HG02943 (cell line): ENCODE results near the gene LMO4.

Experiments
- ATAC-seq: cut with Tn5 transposase; IDR thresholded peaks from one replicate; pipeline ENCODE4 v1.9.1; 2021; ENCODE audit warnings: mild to moderate bottlenecking, low read depth, moderate library complexity; ENCODE audit not compliant: unreplicated experiment

The LMO4 gene

DNA sequence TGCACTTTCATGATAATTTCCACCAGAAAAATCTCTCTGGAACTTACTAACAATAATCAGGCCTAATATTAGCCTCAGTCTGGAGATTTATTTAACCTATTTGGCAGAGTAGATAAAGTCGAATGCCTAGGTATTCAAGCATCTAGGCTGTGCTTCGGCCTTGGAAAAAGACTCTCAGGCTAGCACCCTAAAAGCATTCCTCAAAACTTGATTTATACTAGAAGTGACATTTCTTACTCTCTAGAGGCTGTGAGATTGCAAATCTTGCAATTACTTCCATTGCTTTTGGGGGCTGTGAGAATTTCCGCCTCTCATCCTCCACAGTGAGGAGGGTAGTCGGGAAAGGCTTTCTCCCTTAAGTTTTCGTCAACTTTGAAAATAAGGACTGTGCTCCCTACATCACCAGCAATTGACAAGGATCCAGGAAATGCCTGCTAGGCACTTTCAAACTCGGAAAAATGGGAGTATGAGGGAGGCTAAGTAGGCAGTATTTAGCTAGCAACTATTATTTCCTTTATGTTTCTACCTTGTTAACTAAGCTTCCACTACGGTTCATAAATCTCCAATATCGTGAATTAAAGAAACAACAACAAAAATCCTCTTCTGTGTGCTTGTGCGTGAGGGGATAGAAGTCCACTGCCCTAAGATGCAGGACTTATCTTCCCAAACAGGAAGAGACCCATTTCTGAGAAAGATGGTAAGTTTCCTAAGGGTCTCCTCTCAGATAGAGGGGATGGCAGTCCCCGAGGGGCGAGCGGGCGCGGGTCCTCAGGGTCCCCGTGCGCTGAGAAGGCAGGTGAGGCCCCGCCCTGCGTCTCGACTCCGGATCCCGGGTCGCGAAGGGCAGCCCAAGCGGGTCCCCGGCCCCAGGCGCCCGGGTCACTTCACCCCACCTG is 1.1 kb upstream of the LMO4 start:
- no peak for ATAC-seq

DNA sequence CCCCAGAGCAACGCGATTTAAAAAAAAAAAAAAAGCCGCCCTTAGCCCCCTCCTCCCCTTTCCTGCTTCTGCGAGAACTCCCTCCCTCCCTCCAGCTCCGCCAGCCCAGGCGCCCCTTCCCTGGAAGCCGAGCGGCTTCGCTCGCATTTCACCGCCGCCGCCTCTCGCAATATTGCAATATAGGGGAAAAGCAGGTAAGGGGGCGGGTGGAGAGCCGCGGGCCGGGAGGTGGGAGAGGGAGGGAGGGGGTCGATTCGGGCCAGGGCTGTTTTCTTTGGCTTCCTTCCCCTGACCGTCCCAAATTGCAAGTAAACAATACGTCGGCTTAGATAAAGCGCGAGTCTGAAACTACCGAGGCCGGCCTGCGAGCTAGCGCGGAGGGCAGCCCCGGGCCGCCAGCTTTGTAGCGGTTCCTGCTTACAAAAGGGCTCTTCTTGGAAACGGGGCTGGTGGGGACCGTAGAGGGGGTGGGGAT is 408 bp downstream of the LMO4 start:
- ATAC-seq, result peak; percentile 0

DNA sequence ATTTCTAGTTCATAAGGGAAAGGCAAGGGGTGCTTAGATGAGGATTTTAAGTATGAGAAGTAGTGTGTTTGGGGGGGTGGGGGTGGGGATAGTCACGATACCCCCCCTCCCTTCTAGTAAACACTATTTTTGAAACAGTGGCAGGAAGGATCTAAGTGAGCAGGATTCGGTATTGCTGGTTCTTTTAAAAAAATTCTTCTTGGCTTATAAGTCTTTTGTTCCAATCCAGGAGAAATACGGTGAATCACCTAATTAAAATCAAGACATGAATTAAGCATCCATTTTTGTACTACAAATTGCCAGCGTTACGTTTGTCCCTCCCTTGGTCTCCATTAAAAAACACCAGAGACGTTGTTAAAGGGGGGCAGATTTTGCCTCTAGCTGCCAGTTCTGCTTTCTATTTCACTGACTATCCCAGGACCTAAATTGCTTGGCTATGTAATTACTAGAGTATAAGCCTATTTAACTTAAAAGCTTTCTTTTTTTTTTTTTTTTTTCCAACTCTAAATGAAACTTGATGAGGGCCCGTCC is 911 bp downstream of the LMO4 start:
- ATAC-seq, result no peak

DNA sequence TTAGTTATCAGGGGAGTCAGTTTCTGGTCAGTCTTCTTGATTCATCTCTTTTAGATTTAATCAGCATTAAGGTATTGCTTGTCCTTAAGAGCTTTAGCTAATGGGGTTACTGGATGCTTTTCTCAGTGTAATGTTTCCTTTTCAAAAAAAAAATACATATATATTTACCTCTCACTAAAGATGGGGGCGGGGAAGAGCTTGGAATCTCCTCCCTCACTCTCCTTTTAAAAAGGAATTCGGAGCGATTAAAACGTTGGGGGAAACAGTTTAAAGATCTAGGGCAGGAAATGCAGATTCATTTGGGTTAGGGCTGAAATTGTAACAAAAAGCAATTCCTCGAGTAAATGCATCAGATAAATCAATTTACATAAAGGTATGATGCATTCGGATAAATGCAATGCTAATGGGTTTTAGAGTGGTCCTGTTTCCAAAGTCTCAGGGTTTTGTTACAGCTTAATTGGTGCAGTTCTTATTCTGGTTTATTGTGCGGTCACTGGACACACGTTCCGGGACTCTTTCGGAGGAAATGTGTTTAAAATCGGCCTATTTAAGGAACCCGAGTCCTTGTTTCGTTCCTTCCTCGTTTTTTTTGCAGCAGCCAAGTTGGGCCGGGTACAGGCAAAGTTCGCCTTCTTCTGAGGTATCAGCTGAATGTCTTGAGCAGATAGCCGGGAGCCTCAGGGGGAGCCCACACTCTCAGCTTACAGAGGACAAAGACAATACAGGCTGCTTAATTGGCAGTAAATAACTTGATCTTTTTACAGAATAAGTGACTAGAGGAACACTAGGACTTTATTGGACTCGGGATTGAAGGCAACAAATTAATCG is 1.6 kb downstream of the LMO4 start:
- ATAC-seq, result no peak

DNA sequence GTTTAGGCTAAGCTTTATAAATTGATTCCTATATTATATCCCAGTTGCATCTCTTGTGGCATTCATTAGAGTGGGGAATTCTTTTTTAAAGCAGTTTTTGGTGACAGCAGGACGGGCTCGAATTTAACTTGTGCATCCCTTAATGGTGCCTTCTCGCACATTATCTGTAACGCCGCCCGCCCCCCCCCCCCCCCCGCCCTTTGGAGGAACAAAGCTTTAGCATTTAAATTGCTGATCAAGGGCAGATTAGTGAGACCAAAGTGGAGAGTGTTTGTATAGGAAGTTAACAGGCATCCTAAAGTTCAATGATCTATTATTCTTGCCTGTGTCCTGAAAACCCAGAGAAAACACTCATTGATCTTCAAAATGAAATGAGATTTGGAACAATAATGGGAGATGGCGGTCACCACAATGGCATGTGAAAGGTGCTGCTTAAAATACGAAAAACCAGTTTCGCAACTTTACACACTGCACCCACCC is 2.2 kb downstream of the LMO4 start:
- ATAC-seq, result no peak

DNA sequence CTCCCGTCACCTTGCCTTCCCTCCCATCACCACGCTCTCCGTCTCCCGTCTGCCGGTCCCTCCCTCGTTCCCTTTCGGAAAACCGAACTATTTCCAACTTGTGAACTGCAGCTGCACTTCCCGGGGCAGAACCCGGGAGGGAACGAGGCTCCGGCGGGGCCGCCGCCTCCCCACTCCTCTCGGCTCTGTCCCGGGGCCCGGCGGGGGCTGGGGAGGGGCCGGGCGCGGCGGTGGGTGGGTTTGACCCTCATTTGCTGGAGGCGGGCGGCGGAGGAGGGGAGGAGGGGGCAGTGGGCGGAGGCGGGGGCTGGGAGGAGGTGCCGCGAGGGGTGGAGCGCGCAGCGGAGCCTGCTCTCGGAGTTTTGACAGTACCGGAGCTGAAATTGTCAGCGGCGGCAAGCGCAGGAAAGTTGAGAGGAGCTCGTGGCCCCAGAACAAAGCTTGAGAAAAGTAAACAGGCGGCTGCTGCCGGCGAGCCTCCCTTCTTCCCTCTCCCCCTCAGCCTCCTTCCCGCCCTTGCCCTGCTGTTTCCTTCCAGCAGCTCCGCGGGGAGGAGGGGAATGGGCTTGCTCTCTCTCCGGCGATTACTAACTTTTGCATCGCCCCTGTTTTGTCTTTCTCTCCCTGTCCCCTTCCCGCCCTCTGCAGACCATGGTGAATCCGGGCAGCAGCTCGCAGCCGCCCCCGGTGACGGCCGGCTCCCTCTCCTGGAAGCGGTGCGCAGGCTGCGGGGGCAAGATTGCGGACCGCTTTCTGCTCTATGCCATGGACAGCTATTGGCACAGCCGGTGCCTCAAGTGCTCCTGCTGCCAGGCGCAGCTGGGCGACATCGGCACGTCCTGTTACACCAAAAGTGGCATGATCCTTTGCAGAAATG is 2.9 kb downstream of the LMO4 start:
- no peak for ATAC-seq

DNA sequence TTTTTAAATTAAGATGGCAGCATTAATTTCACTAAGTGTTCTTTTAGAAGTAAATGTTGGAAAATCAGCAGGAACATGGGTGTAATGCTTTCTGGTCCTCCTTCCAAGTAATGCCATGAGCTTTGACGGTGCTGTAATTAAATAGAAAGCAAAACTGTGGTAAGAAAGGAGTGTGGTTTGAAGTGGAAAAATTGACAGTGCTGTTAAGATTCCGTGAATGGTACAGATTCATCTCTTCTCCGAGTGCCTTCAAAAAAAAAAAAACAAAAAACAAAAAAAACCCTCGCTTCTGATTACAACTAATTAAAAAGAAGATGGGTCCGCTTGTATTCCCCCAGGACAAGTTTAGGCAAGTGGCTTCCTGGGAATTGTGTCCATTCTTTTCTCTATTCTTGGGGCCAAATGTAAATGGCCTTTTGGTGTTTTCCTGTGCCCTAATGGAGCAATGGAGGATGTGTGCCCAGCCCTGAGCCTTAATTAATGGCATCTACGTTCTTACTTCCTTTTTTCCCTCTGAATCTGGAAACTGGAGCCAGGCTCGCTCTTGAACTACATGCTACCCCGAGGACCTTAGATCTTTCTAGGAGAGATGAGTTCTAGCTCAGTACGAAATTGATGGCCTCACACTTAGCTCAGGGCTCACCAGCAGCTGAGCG is 5.1 kb downstream of the LMO4 start:
- no peak for ATAC-seq

DNA sequence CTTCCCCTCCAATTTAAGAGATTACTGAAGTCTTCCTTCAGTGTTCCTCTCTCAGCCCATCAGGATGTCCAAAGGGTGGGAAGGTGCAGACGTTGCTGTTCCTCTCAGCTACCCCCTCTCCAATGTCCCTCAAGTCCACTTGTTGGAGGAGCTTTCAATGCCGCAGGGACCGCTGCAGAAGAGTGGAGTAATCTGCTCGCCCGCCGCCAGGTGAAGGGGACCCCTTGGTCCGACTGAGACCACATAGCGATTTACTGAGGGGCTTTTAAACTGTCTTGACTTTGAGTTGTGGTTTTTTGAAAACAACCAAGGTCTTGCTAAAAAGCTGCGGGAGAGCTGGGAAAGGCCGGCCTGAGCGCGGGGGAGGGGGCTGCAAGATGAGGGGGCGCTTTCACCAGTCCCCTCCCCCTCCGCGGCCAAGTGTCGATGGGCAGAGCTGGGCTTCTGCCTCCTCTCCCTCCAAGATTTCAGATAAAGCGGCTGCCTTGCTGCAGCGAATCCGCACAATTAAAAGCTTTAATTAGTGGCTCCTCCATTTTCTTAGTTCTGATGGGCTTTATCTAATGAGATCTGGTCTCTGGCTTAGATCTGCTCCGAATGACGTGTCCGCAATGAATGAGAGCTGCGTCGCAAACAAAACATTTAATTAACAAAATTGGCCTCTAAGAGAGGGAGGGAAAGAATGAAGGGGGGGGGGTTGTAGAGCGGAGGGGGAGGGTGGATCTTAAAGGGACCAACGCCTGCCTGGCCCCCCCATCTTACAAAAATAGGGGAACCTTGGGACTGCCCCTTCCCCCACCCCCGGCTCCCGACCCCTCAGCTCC is 5.9 kb downstream of the LMO4 start:
- peak; percentile 5 for ATAC-seq

DNA sequence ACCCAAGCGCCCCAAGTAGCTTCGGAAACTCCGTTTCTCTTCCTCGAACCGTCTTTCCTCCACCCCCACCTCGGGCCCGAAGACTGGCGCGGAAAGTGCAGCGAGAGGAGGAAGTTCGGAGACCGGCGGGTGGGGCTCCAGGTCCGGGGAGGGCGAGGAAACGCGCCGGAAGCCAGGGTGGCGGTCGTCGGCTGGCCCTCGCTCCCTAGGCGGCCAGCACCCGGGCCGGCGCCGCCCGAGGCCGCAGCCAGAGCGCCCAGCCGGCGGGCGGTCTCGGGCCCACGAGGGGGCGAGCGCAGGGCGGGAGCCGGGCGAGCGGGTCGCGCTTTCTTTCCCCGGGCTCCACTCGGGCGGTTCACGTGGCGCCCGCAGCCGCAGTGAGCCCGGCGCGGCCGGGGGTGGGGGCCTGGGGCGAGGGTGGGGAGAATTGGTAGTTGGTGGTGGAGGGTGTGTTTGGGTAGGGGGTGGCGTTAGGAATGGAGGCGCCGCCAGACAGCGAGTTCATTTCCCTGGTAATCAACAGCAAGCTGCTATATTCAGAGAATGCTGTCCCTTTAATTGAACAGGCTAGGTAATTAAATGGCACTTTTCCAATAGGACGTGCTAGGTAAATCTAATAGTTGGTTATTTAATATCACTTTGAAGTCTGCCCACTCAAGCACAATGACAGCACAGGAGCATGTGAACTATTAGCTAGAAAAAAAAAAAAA is 6.7 kb downstream of the LMO4 start:
- ATAC-seq, result peak; percentile 46

DNA sequence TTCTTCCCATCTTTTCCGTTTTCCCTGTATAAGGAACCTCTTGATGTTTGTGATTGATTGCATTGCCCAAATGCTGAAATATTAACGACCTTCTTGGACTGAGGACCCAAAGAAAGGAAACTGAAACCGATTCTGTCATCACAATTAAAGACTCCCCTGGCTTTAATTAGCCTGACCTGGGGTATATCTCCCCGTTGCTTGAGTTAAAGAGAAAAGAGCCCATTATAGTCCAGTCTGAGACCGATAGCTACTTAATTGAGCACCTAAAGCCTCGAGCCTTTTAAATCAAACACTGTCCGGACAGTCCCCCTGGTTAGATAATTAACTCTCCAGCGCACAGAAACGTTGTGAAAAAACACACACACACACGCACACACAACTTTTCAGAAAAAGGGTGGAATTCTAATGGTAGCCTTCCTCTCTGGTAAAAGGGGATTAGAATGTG is 8.0 kb downstream of the LMO4 start:
- ATAC-seq, result no peak

DNA sequence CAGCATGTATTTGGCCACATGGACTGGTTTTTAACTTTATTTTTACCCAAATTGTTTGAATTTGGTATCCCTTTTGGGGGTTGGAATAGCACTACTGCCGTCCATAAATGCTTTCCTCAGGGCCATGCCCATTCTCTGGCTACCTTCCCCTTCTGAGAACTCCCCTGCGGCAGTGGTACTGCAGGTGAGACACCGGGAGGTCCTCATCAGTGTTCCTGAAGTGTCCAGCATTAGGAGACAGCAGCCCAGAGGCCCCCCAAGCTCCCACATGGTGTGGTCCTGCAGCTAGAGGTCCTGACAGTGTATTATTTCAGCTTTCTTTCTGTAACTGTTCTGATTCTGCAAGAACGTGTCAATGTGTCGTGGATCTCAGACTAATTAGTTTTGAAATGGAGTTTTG is 8.9 kb downstream of the LMO4 start:
- ATAC-seq, result no peak

DNA sequence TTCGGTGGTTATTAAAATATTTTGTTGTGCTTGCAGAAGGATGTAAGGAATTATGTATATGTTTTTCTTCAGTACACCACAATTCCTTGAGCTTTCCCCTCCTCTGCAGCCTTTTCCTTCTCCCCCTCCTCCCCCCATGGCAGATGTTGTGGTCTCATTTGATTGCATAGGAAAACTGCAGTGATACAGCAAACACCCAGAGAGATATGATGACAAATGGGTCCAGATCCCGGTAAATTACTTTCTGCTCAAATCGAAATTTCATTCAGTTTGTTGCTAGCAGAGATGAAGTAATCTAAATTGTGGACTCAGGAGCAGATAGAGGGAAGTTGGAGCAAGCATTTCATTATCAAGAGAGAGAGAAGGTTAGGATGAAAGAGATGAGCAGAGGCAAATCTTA is 9.9 kb downstream of the LMO4 start:
- ATAC-seq, result no peak

DNA sequence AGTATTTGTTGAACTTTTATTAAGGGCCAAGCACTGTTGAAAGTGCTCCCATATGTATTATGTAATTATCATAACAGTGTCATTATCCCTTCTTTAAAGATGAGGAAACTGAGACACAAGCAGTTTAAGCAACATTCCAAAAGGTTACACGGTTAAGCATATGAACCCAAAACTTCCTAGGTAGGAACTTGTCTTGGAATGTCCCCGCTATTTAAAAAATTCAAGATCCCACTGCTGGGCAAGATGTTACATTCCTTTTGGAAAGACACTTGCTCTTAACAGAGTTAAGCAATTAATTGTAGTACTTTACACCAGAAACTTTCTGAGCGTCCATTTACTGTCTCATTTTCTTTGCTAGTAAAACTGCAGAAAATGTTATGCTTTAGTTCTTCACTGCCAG is 15.6 kb downstream of the LMO4 start:
- no peak for ATAC-seq

DNA sequence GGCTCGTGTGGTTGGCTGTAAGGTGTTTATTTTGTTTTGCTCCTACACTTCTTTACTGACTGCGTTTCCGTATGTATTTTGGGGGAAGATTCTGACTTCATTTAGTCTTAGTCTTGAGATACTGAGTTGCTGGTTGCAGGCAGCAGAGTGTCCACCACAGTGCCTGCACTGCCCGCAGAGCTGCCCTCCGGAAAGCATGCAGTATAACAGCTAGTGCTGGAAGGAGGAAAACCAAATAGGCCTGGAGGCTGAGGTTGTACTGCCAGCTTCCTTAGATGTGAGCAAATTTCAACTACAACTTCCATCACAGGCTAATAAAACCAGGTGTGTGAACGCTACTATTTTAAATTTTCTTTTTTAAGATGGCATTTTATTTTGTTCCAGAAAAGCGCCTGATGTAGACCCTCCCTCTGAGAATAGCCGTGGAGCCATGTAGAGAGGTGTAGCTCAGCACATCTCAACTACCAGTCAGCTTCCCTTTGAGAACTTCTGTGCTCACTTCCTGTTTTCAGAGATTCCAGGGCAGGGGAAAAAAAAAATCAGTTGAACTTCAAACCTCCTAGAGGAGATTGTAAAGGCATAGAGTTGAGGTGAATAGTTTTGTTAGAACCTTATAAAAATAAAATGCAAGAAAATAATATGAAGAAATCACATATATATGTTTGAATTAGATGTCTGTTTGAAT is 17.6 kb downstream of the LMO4 start:
- no peak for ATAC-seq

DNA sequence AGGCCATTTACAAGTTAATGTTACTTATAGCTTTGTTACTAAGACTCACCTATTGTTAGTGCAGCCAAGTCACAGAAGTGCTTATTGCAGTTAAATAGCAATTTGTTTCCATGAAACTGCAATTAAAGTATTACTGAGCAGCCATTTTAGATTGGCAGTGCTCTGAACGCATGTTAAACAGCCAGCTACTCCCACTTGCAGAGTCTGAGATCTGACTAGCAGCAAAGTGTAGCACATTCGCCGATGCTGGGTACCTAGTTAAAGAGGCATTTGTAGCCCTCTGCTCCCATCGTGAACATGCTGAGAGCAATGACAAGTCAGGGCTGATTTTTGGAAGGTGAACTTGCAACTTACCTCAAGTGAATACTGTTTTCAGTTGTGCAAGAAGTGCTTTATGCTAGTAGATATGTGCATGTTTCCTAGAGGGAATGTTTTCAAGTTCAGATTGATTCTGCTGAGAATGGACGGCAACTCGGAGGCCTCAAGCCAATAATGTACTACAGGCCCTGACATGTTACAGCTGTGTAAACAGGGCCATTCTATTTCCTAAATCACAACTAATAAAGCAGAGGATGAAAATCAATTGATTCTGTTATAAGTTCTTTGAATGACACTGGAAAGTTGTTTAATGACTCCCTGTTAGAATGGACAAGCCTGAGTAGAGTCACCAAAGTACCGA is 19.8 kb downstream of the LMO4 start:
- ATAC-seq, result no peak

DNA sequence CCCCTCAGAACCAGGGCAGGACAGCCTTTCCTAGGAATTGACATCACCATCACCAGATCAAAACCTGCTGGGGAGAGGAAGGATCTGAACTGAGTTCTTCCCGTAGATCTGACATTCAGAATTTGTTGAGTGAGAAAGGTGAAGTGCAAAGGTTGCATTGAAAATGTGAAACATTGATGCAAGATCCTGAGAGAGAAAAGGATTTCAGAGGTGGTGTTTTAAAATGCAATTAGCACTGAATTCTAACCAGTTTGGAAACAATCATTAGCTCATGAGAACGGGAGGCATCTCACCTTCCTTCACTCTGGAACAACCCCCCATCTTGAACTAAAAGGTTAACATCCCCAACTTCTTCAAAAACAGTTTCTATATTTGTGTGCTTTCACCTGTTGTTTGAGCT is 20.4 kb downstream of the LMO4 start:
- no peak for ATAC-seq

DNA sequence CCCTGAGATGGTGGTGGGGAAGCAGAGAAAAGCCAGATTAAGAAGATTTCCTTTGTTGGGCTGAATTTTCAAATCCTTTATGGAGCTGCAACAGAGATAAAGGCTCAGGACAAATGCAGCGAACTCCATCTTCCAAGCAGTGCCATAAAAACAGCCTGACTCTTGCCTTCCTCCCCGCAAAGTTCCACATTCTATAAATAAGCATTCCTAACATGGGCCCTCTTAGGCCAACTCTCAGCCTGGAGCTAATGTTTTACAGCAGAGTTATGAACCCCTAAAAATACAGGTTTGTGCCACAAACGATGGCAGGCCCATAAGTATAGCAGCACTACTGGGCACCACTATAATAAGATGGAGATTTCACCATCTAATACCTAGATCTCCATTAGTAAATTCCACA is 27.2 kb downstream of the LMO4 start:
- ATAC-seq, result no peak
